SU-DHL-6 (cell line): Measurements from ENCODE around the gene RBFOX1.

Experiments used
- EZH2phosphoT487 ChIP-seq: fragments of 200-600 bp; sonication (generic), shearing (Covaris generic); conservative IDR thresholded peaks from 2 replicates; pipeline ENCODE4 v1.6.1; 2018; ENCODE audit warnings: mild to moderate bottlenecking, antibody characterized with exemption, low read length, moderate library complexity, mixed read lengths
- TF ChIP-seq, protein P1 (sequence below): fragments of 200-600 bp; sonication (generic); IDR thresholded peaks from one replicate; pipeline ENCODE4 v1.5.1; 2017; ENCODE audit warnings: antibody characterized with exemption, mild to moderate bottlenecking, low read length, moderate library complexity; ENCODE audit not compliant: insufficient read depth, poor library complexity, severe bottlenecking

DNA sequence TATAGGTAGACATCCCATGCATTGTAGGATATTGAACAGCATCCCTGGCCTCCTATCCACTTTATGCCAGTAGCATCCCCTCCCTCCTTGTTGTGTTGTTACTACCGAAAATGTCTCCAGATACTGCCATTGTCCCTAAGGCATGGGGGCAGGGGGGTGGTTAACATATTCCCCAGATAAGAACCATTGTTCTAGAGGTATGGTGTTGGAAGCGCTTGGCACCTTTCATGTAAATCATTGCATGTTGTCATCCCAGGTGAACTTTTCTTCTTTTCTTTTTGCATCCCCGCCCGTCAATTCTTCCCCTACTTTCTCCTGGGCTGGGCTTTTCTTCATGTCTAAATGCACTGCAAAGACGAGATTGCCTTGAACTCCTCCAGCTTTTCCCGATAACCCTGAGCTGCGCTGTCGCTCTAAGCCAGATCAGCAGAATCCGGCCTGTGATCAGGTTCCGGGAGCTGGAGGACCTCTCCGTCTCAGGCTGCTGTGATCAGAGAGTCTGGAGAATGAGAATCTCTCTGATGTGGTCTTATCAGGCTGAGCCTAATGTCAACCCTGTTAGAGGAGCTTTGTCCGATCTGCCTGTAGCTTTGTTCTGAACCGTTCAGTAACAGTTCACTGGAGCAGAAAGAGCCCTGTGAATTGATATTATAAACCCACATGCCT, 76.2 kb downstream of the RBFOX1 start:
- TF ChIP-seq, protein P1, sequence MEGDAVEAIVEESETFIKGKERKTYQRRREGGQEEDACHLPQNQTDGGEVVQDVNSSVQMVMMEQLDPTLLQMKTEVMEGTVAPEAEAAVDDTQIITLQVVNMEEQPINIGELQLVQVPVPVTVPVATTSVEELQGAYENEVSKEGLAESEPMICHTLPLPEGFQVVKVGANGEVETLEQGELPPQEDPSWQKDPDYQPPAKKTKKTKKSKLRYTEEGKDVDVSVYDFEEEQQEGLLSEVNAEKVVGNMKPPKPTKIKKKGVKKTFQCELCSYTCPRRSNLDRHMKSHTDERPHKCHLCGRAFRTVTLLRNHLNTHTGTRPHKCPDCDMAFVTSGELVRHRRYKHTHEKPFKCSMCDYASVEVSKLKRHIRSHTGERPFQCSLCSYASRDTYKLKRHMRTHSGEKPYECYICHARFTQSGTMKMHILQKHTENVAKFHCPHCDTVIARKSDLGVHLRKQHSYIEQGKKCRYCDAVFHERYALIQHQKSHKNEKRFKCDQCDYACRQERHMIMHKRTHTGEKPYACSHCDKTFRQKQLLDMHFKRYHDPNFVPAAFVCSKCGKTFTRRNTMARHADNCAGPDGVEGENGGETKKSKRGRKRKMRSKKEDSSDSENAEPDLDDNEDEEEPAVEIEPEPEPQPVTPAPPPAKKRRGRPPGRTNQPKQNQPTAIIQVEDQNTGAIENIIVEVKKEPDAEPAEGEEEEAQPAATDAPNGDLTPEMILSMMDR: no peak
- no peak for TF ChIP-seq EZH2phosphoT487
